GM12878 (cell line): Measurements from ENCODE around the gene CLDN9. TPM values are rescaled to one million over a fixed set of nuclear protein-coding genes. Genes with fewer than 3 reads are reported as not detected.
A peak's percentile ranks its signal among the peaks of the same experiment; 100 is the strongest.

ENCODE experiments used
- ATAC-seq: fragments of 200-7000 bp; cut with Tn5 transposase; 3 replicates; pipeline ENCODE4 v1.9.1; 2020; ENCODE audit warnings: mild to moderate bottlenecking, moderate library complexity
- BruUV-seq: library from RNA; stranded (reverse); fragments of 400-500 nt; replicated peaks from 2 replicates; lab custom pipeline; 2021; lab: Mats Ljungman, UMichigan
- CTCF ChIA-PET: fragments of 300-600 bp; sonication (Branson Sonifier 250); formaldehyde crosslinking; extraction: SDS; loops from one replicate; lab custom pipeline; 2021; ENCODE audit warnings: inconsistent platforms; lab: Yijun Ruan, JAX
- POLR2A ChIA-PET: fragments of 350-600 bp; formaldehyde crosslinking; extraction: SDS; loops from one replicate; lab custom pipeline; 2021; ENCODE audit warnings: inconsistent platforms; lab: Charles Lee
- RAD21 ChIA-PET: fragments of 300-600 bp; sonication (Branson Sonifier 250); formaldehyde crosslinking; loops from one replicate; lab custom pipeline; 2023; ENCODE audit warnings: antibody characterized with exemption; ENCODE audit not compliant: unreplicated experiment; lab: Charles Lee
- SMC1A ChIA-PET: fragments of 300-600 bp; sonication (Branson Sonifier 250); formaldehyde crosslinking; loops from one replicate; lab custom pipeline; 2023; ENCODE audit not compliant: unreplicated experiment, uncharacterized antibody; lab: Charles Lee
- DNase-seq: peaks from one replicate; pipeline ENCODE4 v3.0.0-alpha.2; 2011; ENCODE audit warnings: low read depth, low spot score
- FAIRE-seq: peaks from 3 replicates; lab custom pipeline; 2011; peaks lifted over from hg19 to GRCh38; lab: Jason Lieb, UNC
- H2AFZ ChIP-seq: 2 replicates; pipeline ENCODE4 v1.6.0; 2011; ENCODE audit warnings: low read depth, low read length, control low read depth; ENCODE audit not compliant: control insufficient read depth
- H3K27ac ChIP-seq: 2 replicates; pipeline ENCODE4 v1.5.1; 2011; ENCODE audit warnings: control low read depth; ENCODE audit not compliant: control insufficient read depth, insufficient read depth
- H3K27me3 ChIP-seq, 2 experiments: replicated peaks in 1 of 2; 2 replicates each; pipeline versions ENCODE4 v1.6.0 to v1.6.1; 2011; ENCODE audit warnings: low read length in 1 of 2; ENCODE audit not compliant: control insufficient read depth in 2 of 2, insufficient read depth in 2 of 2
- H3K36me3 ChIP-seq, 2 experiments: 2 replicates each; pipeline ENCODE4 v1.5.1; 2011; ENCODE audit warnings: low read length in 1 of 2; ENCODE audit not compliant: control insufficient read depth in 2 of 2, insufficient read depth in 2 of 2
- H3K4me1 ChIP-seq: 2 replicates; pipeline ENCODE4 v1.6.1; 2011; ENCODE audit warnings: mild to moderate bottlenecking, low read length, moderate library complexity, mixed read lengths; ENCODE audit not compliant: control insufficient read depth, insufficient read depth
- H3K4me2 ChIP-seq: 2 replicates; pipeline ENCODE4 v1.6.0; 2011; ENCODE audit warnings: control low read depth; ENCODE audit not compliant: control insufficient read depth, insufficient read depth
- H3K4me3 ChIP-seq: fragments of 200-600 bp; sonication (generic); 2 replicates; pipeline ENCODE4 v1.5.1; 2016
- H3K79me2 ChIP-seq: 2 replicates; pipeline ENCODE4 v1.6.0; 2011; ENCODE audit warnings: low read length; ENCODE audit not compliant: control insufficient read depth, insufficient read depth
- H3K9ac ChIP-seq: 2 replicates; pipeline ENCODE4 v1.8.0; 2011; ENCODE audit warnings: low read length, control low read depth, mixed read lengths; ENCODE audit not compliant: control insufficient read depth, insufficient read depth
- H3K9me3 ChIP-seq: replicated peaks from 3 replicates; pipeline ENCODE4 v1.5.1; 2011; ENCODE audit warnings: mild to moderate bottlenecking, low read length; ENCODE audit not compliant: control insufficient read depth, insufficient read depth
- H4K20me1 ChIP-seq: 2 replicates; pipeline ENCODE4 v1.6.0; 2011; ENCODE audit not compliant: control insufficient read depth, insufficient read depth
- CHD2 ChIP-seq: IDR thresholded peaks from 2 replicates; pipeline ENCODE4 v1.6.1; 2011; ENCODE audit warnings: low read depth, low read length, improper control_type of control experiment, borderline replicate concordance
- E2F4 ChIP-seq: IDR thresholded peaks from 2 replicates; pipeline ENCODE4 v1.6.1; 2012; ENCODE audit warnings: low read depth, low read length, improper control_type of control experiment
- POU2F2 ChIP-seq: IDR thresholded peaks from 3 replicates; pipeline ENCODE4 v1.6.1; 2011; ENCODE audit warnings: low read depth, mild to moderate bottlenecking, low read length, borderline replicate concordance
- SIN3A ChIP-seq: IDR thresholded peaks from 2 replicates; pipeline ENCODE4 v1.6.1; 2012; ENCODE audit warnings: low read depth, low read length, improper control_type of control experiment
- SP1 ChIP-seq: IDR thresholded peaks from one replicate; pipeline ENCODE4 v1.6.1; 2011; ENCODE audit warnings: low read depth, low read length
- ZSCAN29 ChIP-seq: fragments of 450-650 bp; IDR thresholded peaks from 2 replicates; pipeline ENCODE4 v1.6.1; 2017; ENCODE audit warnings: mild to moderate bottlenecking, moderate library complexity
- WGBS: methylation state at CpG from one replicate; pipeline ENCODE4 v1.1.6; 2016; ENCODE audit warnings: low lambda C conversion rate; ENCODE audit not compliant: insufficient replicate concordance, insufficient coverage; ENCODE audit errors: missing lambda C conversion rate; 5-methylcytosine and 5-hydroxymethylcytosine counted together
- in situ Hi-C: fragments of 300-500 bp; cut with MboI; formaldehyde crosslinking; loops from 9 replicates; pipeline ENCODE4 v1.14.3; 2018; ENCODE audit warnings: mixed read lengths
- intact Hi-C: fragments of 100-400 bp; cut with micrococcal nuclease; formaldehyde crosslinking; loops from one replicate; pipeline ENCODE4 v1.14.2; 2022; ENCODE audit not compliant: unreplicated experiment
- polyA plus RNA-seq, 11 experiments: library from polyadenylated mRNA; depleted of rRNA in 4 of 11; unstranded in 6 of 11; stranded (reverse) in 5 of 11; fragments of >200 nt; fragmentation: Nextera tagmentation in 4 of 11; fragmentation: Illumina TruSeq in 1 of 11; extraction: Ambion mirVana in 4 of 11; extraction: Trizol in 1 of 11; gene quantifications; 1 replicate in 1 of 11; 2 replicates in 10 of 11; pipeline versions ENCODE4 v1.2.1 to v1.2.3, GENCODE V29; 2011 to 2016; ENCODE audit warnings: inconsistent platforms in 2 of 11, missing spikeins in 2 of 11, low read depth in 1 of 11
- total RNA-seq, 4 experiments: library from RNA; depleted of rRNA in 3 of 4; stranded (reverse); fragments of >200 nt in 3 of 4; fragmentation: Illumina TruSeq in 1 of 4; extraction: Trizol in 1 of 4; gene quantifications; 2 replicates each; pipeline versions ENCODE4 v1.2.1 to v1.2.3, GENCODE V29; 2013 to 2021
- TF ChIP-seq, protein P1 (sequence below): IDR thresholded peaks from 2 replicates; pipeline ENCODE4 v1.6.1; 2012; ENCODE audit warnings: mild to moderate bottlenecking, low read depth, low read length

CLDN9 gene
- total and polyA plus RNA-seq, 10 of the 15 experiments (the other 5 are each of a cell fraction or from before 2014, with no cell fraction given), result not detected

DNA sequence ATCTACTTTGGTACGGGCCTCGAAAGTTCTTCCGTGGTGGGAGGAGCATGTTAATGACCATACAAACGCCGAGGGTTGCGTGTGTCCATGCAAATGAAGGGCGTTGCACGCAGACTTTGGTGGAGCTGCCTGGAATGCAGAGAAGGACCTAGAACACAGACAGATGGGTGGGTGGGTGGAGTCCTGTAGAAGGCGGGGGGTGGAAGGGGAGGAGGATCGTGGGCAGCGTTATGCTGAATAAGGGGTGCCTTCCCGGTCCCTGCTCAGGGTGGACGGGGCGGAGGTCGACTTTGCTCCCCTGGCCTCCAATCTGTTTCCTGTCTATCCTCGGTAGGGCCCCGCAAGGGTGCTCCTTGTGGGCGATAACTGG, 44.4 kb upstream of the CLDN9 start:
- Histone ChIP-seq H3K36me3 (peaks cover 4 to 10% of the 10 kb centered on the region in 2 experiments; a peak in 3 of 4 replicates), H3K79me2 (peaks cover 16% of the 10 kb centered on the region), H3K4me2 (peak overlapping the region; percentile 84), H3K9me3 (no peaks in the 10 kb centered on the region), H2AFZ (peak overlapping the region; percentile 65), H3K9ac (peak overlapping the region; percentile 80; the same call in 1 of the 2 replicates), H4K20me1 (no peaks in the 10 kb centered on the region), H3K27me3 (no peaks in the 10 kb centered on the region), H3K4me3 (peak overlapping the region; percentile 91), H3K4me1 (peaks cover 32% of the 10 kb centered on the region), H3K27ac (no peak overlapping the region)
- DNase-seq, result no peak
- SMC1A ChIA-PET, result no interaction called here
- in situ Hi-C loops (no loop called here), intact Hi-C loops (no loop called here)
- WGBS, result 2% methylated on average over 18 of the region's 18 CpGs
- peak; percentile 6 for ATAC-seq
- no peak for TF ChIP-seq ZSCAN29
- peak; percentile 41; the same call in 1 of the 3 replicates for TF ChIP-seq POU2F2
- CTCF ChIA-PET, result no interaction called here
- RAD21 ChIA-PET, result no interaction called here
- no TSS peak for BruUV-seq
- FAIRE-seq, result no peak
- POLR2A ChIA-PET, result interaction anchor here (0.6 kb wide), 1 partner anchor 12 kb away, joined by 9 read pairs; no protein-coding TSS in a partner anchor

- Histone ChIP-seq H3K79me2 (peaks cover 16% of the 10 kb centered on the region), H3K4me2 (peak within 1 kb of the TSS; percentile 84), H4K20me1 (no peaks in the 10 kb centered on the region), H3K4me3 (peak within 1 kb of the TSS; percentile 91), H3K27me3 (no peaks in the 10 kb centered on the region), H2AFZ (peak within 1 kb of the TSS; percentile 86), H3K36me3 (peaks cover 4 to 11% of the 10 kb centered on the region in 2 experiments; a peak in 3 of 4 replicates), H3K9me3 (no peaks in the 10 kb centered on the region), H3K27ac (peak within 1 kb of the TSS; percentile 78), H3K9ac (peak within 1 kb of the TSS; percentile 80), H3K4me1 (peaks cover 26% of the 10 kb centered on the region)
- FAIRE-seq (peak; percentile 80), DNase-seq (peak; percentile 72), ATAC-seq (peak; percentile 76)
- WGBS, result under 1% methylated on average over 97 of the region's 98 CpGs
- in situ Hi-C loops (no loop called here), intact Hi-C loops (no loop called here)
- SMC1A ChIA-PET, result interaction anchor here (1.3 kb wide), 1 partner anchor 14 kb away, joined by 5 read pairs; no protein-coding TSS in a partner anchor
- CTCF ChIA-PET, result interaction anchor here (0.6 to 1.6 kb wide), 5 partner anchors 11 to 59 kb away, joined by 3 to 13 read pairs (median 5); partner anchors contain the start of genes FLYWCH1 and PKMYT1
- RAD21 ChIA-PET, result interaction anchor here (1.7 kb wide), 1 partner anchor 12 kb away, joined by 6 read pairs; the partner anchor contains the start of gene PKMYT1
- no TSS peak for BruUV-seq
- POLR2A ChIA-PET, result interaction anchor here (1.0 to 2.0 kb wide), 2 partner anchors 10 to 12 kb away, joined by 3 to 18 read pairs; partner anchors contain the start of gene PKMYT1
- TF ChIP-seq SIN3A (peak; percentile 96), CHD2 (peak; percentile 9; the same call in 1 of the 2 replicates), E2F4 (peak; percentile 86), SP1 (peak; percentile 59)
- TF ChIP-seq, protein P1, sequence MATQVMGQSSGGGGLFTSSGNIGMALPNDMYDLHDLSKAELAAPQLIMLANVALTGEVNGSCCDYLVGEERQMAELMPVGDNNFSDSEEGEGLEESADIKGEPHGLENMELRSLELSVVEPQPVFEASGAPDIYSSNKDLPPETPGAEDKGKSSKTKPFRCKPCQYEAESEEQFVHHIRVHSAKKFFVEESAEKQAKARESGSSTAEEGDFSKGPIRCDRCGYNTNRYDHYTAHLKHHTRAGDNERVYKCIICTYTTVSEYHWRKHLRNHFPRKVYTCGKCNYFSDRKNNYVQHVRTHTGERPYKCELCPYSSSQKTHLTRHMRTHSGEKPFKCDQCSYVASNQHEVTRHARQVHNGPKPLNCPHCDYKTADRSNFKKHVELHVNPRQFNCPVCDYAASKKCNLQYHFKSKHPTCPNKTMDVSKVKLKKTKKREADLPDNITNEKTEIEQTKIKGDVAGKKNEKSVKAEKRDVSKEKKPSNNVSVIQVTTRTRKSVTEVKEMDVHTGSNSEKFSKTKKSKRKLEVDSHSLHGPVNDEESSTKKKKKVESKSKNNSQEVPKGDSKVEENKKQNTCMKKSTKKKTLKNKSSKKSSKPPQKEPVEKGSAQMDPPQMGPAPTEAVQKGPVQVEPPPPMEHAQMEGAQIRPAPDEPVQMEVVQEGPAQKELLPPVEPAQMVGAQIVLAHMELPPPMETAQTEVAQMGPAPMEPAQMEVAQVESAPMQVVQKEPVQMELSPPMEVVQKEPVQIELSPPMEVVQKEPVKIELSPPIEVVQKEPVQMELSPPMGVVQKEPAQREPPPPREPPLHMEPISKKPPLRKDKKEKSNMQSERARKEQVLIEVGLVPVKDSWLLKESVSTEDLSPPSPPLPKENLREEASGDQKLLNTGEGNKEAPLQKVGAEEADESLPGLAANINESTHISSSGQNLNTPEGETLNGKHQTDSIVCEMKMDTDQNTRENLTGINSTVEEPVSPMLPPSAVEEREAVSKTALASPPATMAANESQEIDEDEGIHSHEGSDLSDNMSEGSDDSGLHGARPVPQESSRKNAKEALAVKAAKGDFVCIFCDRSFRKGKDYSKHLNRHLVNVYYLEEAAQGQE, result peak; percentile 99
Measured at GRCh38 chr16:2968738-2969544, 43.8 kb upstream of the CLDN9 start, which contains the start of gene PAQR4. Gene PAQR4, plus strand, starts transcription at chr16:2969348. Its CDS starts 327 bp downstream, at chr16:2969675.
